Eye (tissue), 1 donor: ENCODE data around the gene RABGEF1.
"Not testable (repeated sequence)": the region's sequence is repeated elsewhere in the genome, so short reads cannot be mapped to it uniquely, and the experiment has no call there.

Experiments
- DNase-seq: peaks from one replicate; pipeline ENCODE4 v3.0.0-alpha.2; 2015

RABGEF1 gene

GRCh38 chr7:66735850-66736249, 4.7 kb upstream of the RABGEF1 start:
- DNase-seq = no peak

GRCh38 chr7:66736892-66737291, 3.6 kb upstream of the RABGEF1 start:
- DNase-seq = no peak

- DNase-seq = no peak
Measured at GRCh38 chr7:66737667-66738066, 2.9 kb upstream of the RABGEF1 start.

GRCh38 chr7:66739477-66739876, 1.1 kb upstream of the RABGEF1 start:
- DNase-seq = no peak

- no peak for DNase-seq
Measured at GRCh38 chr7:66739953-66740301, 606 bp upstream of the RABGEF1 start.

- DNase-seq = not testable (repeated sequence)
Measured at GRCh38 chr7:66740980-66741709, 612 bp downstream of the RABGEF1 start.

- peak; percentile 54 for DNase-seq
Measured at GRCh38 chr7:66741710-66742049, 1.1 kb downstream of the RABGEF1 start.

GRCh38 chr7:66742298-66742697, 1.8 kb downstream of the RABGEF1 start:
- not testable (repeated sequence) for DNase-seq

- no peak for DNase-seq
Measured at GRCh38 chr7:66743920-66744319, 3.4 kb downstream of the RABGEF1 start.

- DNase-seq = no peak
Measured at GRCh38 chr7:66747385-66747784, 6.9 kb downstream of the RABGEF1 start.

- DNase-seq = peak; percentile 76
Measured at GRCh38 chr7:66747881-66748511, 7.5 kb downstream of the RABGEF1 start.

GRCh38 chr7:66748791-66749190, 8.3 kb downstream of the RABGEF1 start:
- no peak for DNase-seq

- no peak for DNase-seq
Measured at GRCh38 chr7:66751945-66752344, 11.4 kb downstream of the RABGEF1 start.

- DNase-seq = no peak
Measured at GRCh38 chr7:66754541-66754940, 14.0 kb downstream of the RABGEF1 start.

GRCh38 chr7:66755059-66755458, 14.5 kb downstream of the RABGEF1 start:
- not testable (repeated sequence) for DNase-seq

GRCh38 chr7:66756227-66756626, 15.7 kb downstream of the RABGEF1 start:
- not testable (repeated sequence) for DNase-seq

- DNase-seq = no peak
Measured at GRCh38 chr7:66756889-66757288, 16.4 kb downstream of the RABGEF1 start.

- DNase-seq = no peak
Measured at GRCh38 chr7:66757939-66758338, 17.4 kb downstream of the RABGEF1 start.

GRCh38 chr7:66758950-66759628, 18.6 kb downstream of the RABGEF1 start:
- DNase-seq = no peak

- DNase-seq = not testable (repeated sequence)
Measured at GRCh38 chr7:66763183-66763582, 22.6 kb downstream of the RABGEF1 start.

- not testable (repeated sequence) for DNase-seq
Measured at GRCh38 chr7:66763633-66764355, 23.3 kb downstream of the RABGEF1 start.

- DNase-seq = not testable (repeated sequence)
Measured at GRCh38 chr7:66764905-66765304, 24.4 kb downstream of the RABGEF1 start.

GRCh38 chr7:66765322-66766025, 24.9 kb downstream of the RABGEF1 start:
- not testable (repeated sequence) for DNase-seq
